Calu3 (cell line): Measurements from ENCODE around the gene CTXND1. TPM values are rescaled to one million over a fixed set of nuclear protein-coding genes. Genes with fewer than 3 reads are reported as not detected.

Source experiments
- BruUV-seq: library from RNA; stranded (reverse); fragments of 400-500 nt; replicated peaks from 2 replicates; lab custom pipeline; 2021; lab: Mats Ljungman, UMichigan
- CTCF ChIA-PET: fragments of 300-600 bp; sonication (Branson Sonifier 250); formaldehyde crosslinking; loops from one replicate; lab custom pipeline; 2022; ENCODE audit warnings: antibody characterized with exemption; lab: Charles Lee
- DNase-seq: peaks from one replicate; pipeline ENCODE4 v3.0.0; 2022
- H3K27ac Mint-ChIP-seq: one replicate; pipeline ENCODE4 v1.8.0; 2022; ENCODE audit warnings: mixed read lengths; ENCODE audit not compliant: unreplicated experiment
- H3K27me3 Mint-ChIP-seq: one replicate; pipeline ENCODE4 v1.8.0; 2022; ENCODE audit warnings: mixed read lengths; ENCODE audit not compliant: unreplicated experiment
- H3K36me3 Mint-ChIP-seq: one replicate; pipeline ENCODE4 v1.8.0; 2022; ENCODE audit warnings: mild to moderate bottlenecking, moderate library complexity, mixed read lengths; ENCODE audit not compliant: insufficient read depth, unreplicated experiment
- H3K4me1 Mint-ChIP-seq: one replicate; pipeline ENCODE4 v1.8.0; 2022; ENCODE audit warnings: mild to moderate bottlenecking, low read depth, mixed read lengths; ENCODE audit not compliant: unreplicated experiment
- H3K4me3 Mint-ChIP-seq: one replicate; pipeline ENCODE4 v1.8.0; 2022; ENCODE audit warnings: mild to moderate bottlenecking, low read depth, moderate library complexity, mixed read lengths; ENCODE audit not compliant: unreplicated experiment
- H3K9me3 Mint-ChIP-seq: one replicate; pipeline ENCODE4 v1.8.0; 2022; ENCODE audit warnings: low read depth, mixed read lengths; ENCODE audit not compliant: unreplicated experiment
- intact Hi-C: fragments of 100-400 bp; cut with micrococcal nuclease; formaldehyde crosslinking; loops from one replicate; pipeline ENCODE4 v1.10.0; 2022; ENCODE audit not compliant: unreplicated experiment
- total RNA-seq: library from RNA; stranded (reverse); gene quantifications from 2 replicates; pipeline ENCODE4 v1.2.3, GENCODE V29; 2022
- TF ChIP-seq, protein P1 (sequence below): fragments of 200-600 bp; IDR thresholded peaks from one replicate; pipeline ENCODE4 v1.8.0; 2022; ENCODE audit warnings: antibody characterized with exemption; ENCODE audit not compliant: unreplicated experiment

The CTXND1 gene
- total RNA-seq, 1 experiment from 2014 or later: not detected

- TF ChIP-seq, protein P1, sequence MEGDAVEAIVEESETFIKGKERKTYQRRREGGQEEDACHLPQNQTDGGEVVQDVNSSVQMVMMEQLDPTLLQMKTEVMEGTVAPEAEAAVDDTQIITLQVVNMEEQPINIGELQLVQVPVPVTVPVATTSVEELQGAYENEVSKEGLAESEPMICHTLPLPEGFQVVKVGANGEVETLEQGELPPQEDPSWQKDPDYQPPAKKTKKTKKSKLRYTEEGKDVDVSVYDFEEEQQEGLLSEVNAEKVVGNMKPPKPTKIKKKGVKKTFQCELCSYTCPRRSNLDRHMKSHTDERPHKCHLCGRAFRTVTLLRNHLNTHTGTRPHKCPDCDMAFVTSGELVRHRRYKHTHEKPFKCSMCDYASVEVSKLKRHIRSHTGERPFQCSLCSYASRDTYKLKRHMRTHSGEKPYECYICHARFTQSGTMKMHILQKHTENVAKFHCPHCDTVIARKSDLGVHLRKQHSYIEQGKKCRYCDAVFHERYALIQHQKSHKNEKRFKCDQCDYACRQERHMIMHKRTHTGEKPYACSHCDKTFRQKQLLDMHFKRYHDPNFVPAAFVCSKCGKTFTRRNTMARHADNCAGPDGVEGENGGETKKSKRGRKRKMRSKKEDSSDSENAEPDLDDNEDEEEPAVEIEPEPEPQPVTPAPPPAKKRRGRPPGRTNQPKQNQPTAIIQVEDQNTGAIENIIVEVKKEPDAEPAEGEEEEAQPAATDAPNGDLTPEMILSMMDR: no peak
- CTCF ChIA-PET: no interaction called here
- Mint-ChIP-seq H3K27ac (no peak overlapping the region), H3K36me3 (no peaks in the 10 kb centered on the region), H3K9me3 (no peaks in the 10 kb centered on the region), H3K4me3 (no peak overlapping the region), H3K4me1 (no peaks in the 10 kb centered on the region), H3K27me3 (peaks cover 70% of the 10 kb centered on the region)
- no TSS peak for BruUV-seq
- DNase-seq: no peak
- intact Hi-C loops: no loop called here
Observed at GRCh38 chr15:80274554-80274953, 22.5 kb upstream of the CTXND1 start.

DNA sequence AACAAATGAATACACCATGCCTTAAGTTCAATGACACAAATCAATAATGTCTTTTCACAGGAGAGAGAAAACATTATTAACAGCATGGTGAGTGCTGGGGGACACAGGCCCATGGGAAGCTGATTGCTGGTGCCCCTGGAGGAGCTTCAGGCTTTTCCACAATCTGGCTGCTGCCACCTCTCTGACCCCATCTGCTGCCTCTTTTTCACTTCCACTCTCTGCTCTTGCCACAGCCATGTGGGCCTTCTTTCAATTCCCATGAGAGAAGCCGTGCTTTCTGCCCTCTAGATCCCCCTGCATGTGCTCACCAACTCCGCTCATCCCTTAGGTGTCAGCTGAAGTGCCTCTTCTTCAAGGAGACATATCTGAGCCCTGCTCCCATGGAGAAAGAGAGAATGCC is 21.0 kb upstream of the CTXND1 start:
- no peak for DNase-seq

DNA sequence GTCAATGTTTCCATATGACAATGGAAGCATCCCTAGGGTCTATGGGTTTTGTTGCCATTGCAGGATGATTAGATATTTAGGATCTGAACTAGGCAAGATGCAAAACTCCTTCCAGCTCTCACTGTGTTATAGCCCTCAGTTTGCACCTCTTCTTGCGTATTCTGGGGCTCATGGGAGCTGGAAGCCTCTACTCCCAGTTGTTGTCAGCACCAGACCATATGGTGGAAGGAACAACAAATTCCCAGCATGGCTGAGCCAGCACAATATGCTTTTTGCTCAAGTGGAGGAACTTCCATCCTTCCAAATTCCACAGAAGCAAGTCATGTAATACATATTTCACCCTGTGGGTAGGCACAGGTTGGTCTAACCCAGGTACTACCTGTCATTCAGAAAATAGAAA is 18.5 kb upstream of the CTXND1 start:
- TF ChIP-seq, protein P1: no peak
- DNase-seq: no peak
- Mint-ChIP-seq H3K4me1 (no peaks in the 10 kb centered on the region), H3K27ac (no peak overlapping the region), H3K27me3 (peaks cover 81% of the 10 kb centered on the region), H3K36me3 (no peaks in the 10 kb centered on the region), H3K9me3 (no peaks in the 10 kb centered on the region), H3K4me3 (no peak overlapping the region)
- BruUV-seq: no TSS peak
- intact Hi-C loops: no loop called here
- CTCF ChIA-PET: no interaction called here

More for the DNA sequence above, 21.0 kb upstream of the CTXND1 start:
- CTCF ChIA-PET: no interaction called here
- intact Hi-C loops: no loop called here
- Mint-ChIP-seq H3K27ac (no peak overlapping the region), H3K4me3 (no peak overlapping the region), H3K4me1 (no peaks in the 10 kb centered on the region), H3K27me3 (peaks cover 70% of the 10 kb centered on the region), H3K36me3 (no peaks in the 10 kb centered on the region), H3K9me3 (no peaks in the 10 kb centered on the region)
- no TSS peak for BruUV-seq
- TF ChIP-seq, protein P1: no peak

DNA sequence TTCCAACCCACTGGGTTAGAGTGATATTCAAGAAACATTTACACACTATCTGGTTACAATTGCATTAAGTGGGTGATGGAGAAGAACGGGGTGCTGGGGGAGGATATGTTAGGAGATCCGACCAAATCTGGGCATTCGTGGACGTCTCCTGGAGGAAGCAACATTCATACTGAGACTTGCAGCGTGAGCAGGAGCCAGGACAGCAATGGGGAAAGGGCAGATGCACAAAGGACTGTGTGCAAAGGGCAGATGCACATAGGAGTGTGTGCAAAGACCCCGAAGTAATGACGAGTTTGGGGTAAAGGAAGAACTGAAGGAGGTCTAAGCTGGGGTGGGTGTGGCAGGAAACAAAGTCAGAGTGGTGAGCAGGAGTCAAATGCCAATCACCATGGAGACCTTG is 16.1 kb upstream of the CTXND1 start:
- H3K27me3 Mint-ChIP-seq: peaks cover 93% of the 10 kb centered on the region
- no peaks in the 10 kb centered on the region for H3K4me1 Mint-ChIP-seq
- intact Hi-C loops: no loop called here
- H3K4me3 Mint-ChIP-seq: no peak overlapping the region
- no peaks in the 10 kb centered on the region for H3K36me3 Mint-ChIP-seq
- BruUV-seq: no TSS peak
- H3K27ac Mint-ChIP-seq: no peak overlapping the region
- H3K9me3 Mint-ChIP-seq: no peaks in the 10 kb centered on the region
- TF ChIP-seq, protein P1: no peak
- DNase-seq: no peak
- CTCF ChIA-PET: no interaction called here
